A172 (cell line): ENCODE results near the gene ZNF33B. TPM values are rescaled to one million over a fixed set of nuclear protein-coding genes. Genes with fewer than 3 reads are reported as not detected.
"Not testable (repeated sequence)": the region's sequence is repeated elsewhere in the genome, so short reads cannot be mapped to it uniquely, and the experiment has no call there.

Experiments
- DNase-seq: peaks from one replicate; pipeline ENCODE4 v3.0.0-alpha.2; 2015; ENCODE audit warnings: low spot score
- total RNA-seq: library from RNA; depleted of rRNA; stranded (reverse); fragments of >200 nt; shearing (Covaris generic); gene quantifications from 2 replicates; pipeline ENCODE4 v1.2.3, GENCODE V29; 2014; rRNA removed

ZNF33B gene
- total RNA-seq, result 9.7 and 10.4 TPM in 2 replicates

GRCh38 chr10:42638055-42638820 lies at the start of gene ZNF33B:
Gene ZNF33B, minus strand, starts transcription at chr10:42638570. Its CDS starts 1,642 bp downstream, at chr10:42636928.
- DNase-seq, result peak; percentile 94

DNA sequence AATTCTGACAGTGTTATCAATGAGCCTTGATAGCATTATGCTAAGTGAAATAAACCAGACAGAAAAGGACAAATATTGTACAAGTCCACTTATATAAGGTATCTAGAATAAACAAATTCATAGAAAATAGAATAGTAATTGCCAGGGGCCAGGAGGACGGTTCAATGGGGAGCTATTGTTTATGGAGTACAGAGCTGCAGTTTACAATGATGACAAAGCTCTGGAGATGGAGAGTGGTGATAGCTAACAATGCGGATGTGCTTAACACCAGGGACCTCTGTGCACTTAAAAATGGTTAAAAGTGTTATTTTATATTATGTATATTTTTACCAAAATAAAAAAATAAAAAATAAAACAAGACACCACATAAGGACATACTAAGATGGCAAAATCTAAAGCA lies 46.1 kb upstream of the ZNF33B start:
- no peak for DNase-seq

DNA sequence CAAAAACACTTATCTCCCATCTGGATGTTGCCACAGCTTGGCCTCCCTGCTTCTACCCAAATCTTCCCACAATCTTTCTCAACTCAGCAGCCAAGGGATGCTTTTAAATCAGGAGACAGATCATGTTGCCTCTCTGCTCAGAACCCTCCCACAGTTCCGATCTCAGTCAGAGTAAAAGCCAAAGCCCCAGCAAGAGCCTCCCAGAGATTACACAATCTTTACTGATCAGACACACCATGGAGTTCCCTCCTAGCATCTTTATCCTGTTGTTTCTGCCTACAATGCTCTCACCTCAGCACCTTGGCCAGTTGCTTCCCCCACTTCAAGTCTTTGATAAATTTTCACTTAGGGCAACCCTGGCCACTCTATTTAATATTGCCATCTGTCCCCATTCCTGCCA lies 41.9 kb upstream of the ZNF33B start:
- no peak for DNase-seq

GRCh38 chr10:42665181-42665979 lies 27.0 kb upstream of the ZNF33B start:
- not testable (repeated sequence) for DNase-seq

- DNase-seq, result no peak
Observed at GRCh38 chr10:42654419-42654818, 16.0 kb upstream of the ZNF33B start.

DNA sequence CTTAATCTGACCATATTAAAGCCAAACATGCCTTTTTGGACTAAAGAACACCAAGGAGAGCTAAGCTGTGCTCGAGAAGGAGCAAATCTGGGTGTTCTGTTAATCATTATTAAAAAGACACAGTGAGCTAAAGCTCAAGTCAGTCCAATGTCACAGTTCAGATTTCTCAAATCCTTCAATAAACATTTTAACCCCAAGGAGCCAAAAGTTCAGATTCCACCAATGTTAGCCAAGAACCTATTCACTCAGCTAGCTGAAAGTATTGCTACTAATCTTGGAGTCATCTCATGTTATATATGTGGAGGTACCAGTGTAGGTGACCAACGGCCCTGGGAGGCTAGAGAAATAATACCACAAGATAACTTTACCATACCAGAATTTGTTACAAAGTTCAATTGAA lies 14.5 kb upstream of the ZNF33B start:
- no peak for DNase-seq

- no peak for DNase-seq
Observed at GRCh38 chr10:42650374-42650773, 12.0 kb upstream of the ZNF33B start.

DNA sequence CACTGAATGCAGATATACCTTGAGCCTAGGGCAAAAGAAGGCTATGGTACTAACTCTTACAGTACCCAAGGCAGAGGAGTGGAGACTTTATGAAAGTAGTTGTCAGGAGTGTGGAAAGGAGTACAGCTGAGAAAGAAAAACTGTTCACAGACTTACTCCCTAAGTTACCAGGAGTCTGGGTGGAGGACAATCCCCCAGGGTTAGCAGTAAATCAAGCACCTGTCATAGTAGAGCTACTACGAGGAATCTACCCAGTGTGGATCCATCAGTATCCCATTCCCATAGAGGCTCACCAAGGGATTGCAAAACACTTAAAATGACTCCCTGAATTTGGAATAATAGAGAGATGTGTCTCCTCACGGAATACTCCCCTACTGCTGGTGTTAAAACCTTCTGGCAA lies 10.1 kb upstream of the ZNF33B start:
- no peak for DNase-seq

DNA sequence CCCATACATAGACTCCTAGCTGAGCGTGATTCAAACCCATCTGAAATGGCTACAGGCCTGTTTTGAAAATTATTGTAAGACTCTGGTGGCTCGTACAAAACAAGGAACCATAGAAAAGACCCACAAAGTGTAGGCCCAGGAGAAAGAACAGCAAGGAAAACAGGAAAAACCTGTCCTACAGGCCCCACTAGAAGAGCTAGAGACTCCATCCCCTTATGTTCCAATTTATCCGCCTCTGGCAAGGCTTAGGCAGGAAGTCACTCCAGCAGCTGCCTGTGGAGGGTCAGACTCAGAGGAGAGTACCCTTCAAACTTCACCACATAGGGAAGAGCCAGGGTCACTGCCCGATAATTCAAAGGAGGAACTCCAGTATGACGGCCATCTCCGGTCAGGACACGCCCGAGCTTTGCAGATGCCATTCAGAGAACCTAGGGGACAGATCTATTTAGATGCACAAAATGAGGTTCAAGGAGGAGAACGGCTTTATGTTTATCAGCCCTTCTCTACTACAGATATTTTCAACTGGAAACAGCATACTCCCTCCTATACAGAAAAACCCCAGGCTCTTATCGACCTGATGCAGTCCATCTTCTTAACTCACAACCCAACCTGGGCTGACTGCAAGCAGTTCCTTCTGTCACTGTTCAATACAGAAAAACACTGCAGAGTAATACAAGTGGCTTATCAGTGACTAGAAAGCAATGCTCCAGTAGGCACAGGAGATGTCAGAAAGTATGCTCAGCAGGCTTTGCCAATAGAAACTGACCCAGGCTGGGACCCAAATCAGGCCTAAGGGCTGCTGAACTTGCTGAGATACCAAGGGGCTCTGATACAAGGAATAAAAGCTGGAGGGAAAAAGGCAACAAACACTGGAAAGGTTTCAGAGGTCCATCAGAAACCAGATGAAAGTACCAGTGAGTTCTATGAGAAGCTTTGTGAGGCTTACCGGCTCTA lies 8.6 kb upstream of the ZNF33B start:
- no peak for DNase-seq

DNA sequence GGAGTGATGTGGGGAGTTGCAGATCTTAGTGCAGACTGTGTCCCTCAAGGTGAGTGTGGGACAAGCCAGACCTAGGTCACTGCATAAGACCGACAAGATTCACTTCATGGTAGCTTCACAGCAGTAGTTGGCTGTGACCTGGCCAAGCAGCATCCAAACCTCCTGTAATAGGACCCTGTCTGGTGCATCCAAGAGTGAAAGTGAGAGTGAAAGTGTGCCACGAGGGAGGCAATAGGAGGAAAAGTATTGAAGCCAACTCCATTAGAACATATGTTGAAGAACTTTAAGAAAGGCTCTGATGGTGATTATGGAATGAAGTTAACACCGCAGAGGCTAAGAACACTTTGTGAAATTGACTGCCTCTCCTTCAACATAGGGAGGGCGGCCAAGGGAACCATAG lies 7.8 kb upstream of the ZNF33B start:
- no peak for DNase-seq

GRCh38 chr10:42645516-42645915 lies 7.1 kb upstream of the ZNF33B start:
- DNase-seq, result no peak

DNA sequence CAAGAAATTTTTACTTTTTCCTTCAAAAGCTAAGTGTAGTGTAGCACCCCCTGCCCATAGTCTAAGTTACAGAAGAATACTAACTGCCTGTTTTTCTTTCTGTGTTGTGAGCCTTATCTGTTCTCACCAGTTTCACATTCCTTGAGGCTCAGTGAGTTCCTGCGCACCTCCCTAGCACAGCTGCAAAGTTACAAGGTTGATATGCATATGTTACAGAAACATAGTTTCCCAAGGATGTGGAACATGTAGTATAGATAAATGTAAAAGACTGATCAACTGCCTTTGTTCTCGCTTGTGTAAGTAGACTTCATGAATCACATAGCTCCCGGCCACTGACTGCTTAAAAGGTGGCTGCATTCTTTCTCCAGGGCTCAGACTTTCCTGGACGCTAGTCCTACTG lies 6.7 kb upstream of the ZNF33B start:
- no peak for DNase-seq

DNA sequence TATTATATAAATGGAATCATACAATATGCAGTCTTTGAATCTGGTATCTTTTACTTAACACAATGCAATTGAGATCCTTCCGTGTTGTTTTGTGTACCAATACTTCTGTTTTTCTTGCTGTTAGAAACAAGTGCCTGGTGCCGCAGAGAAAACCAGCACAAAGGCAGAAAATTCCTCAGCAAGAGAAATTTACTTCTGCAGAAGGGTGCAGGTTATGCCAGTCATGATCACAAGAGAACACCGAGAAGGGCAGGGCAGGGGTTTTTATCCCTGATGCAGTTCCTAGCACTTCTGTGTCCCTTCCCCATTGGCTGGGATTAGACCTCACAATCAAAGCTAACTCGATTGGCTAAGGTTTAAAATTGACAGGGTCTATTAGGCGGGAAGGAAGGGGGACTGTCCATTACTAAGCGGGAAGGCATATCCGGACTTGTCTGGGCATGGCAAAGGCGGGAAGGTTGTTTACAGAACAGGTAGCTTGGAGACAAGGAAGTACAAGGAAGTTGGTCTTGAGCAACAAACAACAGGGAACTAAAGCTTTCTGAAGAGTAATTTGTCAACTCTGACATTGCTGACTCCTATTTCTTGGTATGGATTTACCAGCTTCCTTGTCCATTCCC lies 2.4 kb upstream of the ZNF33B start:
- no peak for DNase-seq

DNA sequence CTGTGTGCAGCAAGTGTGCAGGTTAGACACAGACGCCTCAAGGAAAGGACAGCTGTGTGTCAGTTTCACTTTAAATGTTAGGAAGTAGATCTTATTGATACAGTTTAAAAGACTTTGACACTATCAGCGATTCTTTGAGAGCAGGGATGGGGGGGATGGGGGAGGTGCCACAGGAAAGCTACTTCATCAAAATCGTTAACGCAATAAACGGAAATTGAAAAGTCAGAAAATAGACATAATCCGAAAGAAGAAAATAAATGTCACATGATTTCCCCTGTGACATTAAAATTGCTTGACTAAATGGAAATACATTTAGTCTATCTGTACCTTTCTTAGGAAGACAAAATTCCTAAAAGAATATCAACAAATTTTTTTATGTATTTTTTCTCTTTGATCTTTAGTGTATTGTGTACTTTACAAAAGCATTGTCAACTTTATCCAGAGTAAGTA lies 476 bp upstream of the ZNF33B start:
- DNase-seq, result no peak

DNA sequence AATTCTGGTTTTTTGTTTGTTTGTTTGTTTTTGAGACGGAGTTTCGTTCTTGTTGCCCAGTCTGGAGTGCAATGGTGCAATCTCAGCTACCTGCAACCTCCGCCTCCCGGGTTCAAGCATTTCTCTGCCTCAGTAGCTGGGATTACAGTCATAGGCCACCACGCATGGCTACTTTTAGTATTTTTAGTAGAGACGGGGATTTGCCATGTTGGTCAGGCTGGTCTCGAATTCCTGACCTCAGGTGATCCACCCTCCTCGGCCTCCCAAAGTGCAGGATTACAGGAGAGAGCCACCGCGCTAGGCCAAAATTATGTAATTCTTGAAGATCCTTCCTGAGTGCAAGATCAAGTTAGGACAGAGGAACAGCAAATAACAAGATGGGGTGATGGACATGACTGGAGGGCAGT lies 719 bp downstream of the ZNF33B start:
- DNase-seq, result no peak

DNA sequence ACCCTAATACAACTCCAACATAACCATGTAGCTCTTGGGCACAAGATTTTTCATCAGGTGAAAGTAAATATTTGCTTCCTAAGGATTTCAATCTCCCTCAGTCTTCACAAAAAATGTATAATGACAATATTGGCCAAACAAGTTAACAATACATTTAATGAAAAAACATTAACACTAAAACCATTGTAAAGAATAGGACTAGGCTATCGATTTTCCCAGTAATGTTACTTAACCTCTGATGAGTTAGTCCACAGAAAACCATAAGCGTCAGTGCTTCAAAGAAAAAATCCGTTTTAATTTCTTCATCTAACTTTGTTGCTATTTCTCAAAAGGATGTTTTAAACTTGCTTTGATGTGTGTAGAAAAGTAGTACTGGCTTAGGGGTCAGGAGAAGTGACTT lies 1.2 kb downstream of the ZNF33B start:
- no peak for DNase-seq

- no peak for DNase-seq
Observed at GRCh38 chr10:42635098-42635497, 3.3 kb downstream of the ZNF33B start.

DNA sequence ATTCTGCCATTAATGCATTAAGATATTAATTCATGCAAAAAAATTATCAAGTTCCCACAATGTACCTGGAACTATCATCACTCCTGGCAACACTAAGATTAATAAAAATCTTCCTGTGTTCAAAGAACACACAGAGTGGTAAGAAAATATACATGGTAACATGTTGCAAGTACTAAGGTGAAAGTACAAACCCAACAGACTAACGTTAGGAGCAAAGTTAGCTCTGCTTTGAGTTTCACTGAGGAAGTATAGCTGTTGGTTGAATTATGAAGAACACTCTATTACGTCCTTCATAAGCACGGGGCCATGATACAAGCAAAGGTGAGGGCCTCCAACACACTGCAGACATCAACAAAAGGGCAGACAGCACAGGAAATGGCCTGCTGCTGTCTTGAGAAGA lies 5.8 kb downstream of the ZNF33B start:
- no peak for DNase-seq

DNA sequence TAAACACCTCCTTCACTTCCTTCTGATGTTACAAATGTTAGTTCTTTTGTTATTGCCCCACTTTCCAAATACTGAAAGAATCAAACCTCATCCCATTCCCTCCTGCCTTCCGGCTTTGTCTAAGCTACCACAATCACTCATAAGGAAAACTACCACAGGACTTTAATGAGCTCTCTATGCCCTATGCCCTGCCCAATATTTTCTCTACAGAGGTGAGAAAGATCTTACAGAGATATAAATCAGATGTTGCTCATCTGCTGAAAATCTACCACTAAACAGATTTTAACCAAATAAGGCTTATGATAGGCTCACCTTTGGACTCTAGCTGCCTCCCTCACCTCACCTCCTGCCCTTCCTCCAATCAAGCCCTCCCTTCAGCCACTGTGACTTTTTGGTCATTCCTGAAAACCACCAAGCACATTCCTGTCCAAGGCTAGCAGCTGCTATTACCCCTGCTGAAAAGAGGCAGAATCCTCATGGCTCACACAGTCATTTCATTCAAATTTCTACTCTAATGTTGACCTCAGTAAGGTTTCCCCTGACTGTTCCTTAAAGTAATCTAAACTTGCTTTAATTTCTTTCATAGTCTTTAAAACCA lies 7.7 kb downstream of the ZNF33B start:
- DNase-seq, result no peak

- DNase-seq, result no peak
Observed at GRCh38 chr10:42623929-42624328, 14.4 kb downstream of the ZNF33B start.

DNA sequence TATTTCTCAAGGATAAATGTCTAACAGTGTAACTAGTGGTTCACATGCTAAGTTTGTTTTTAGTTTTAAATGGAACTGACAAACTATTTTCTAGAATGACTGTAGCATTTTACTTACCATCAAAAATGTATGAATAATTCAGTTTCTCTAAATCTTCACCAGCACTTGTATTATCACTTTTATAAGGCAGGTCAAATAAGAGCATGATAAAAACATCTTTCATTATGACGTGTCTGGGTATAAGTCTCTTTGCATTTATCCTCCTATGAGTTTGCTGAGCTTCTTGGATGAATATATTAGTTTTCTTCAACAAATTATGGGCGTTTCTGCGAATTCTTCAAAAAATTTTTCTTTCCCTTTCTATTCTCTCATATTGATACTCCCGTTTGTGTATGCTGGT lies 19.9 kb downstream of the ZNF33B start:
- no peak for DNase-seq
